A549 (cell line): ENCODE data around the gene C5orf15. TPM values are rescaled to one million over a fixed set of nuclear protein-coding genes. Genes with fewer than 3 reads are reported as not detected.

Experiments
- ATAC-seq, 2 experiments: fragments of 200-7000 bp in 1 of 2; fragments of >200 bp in 1 of 2; cut with Nextera tagmentation in 1 of 2; cut with Tn5 transposase in 1 of 2; 3 replicates each; pipeline versions ENCODE4 v1.8.0 to v1.9.1; 2018 to 2020; ENCODE audit warnings: mild to moderate bottlenecking in 1 of 2, moderate library complexity in 1 of 2
- CTCF ChIA-PET: fragments of 300-600 bp; sonication (Branson Sonifier 250); formaldehyde crosslinking; extraction: SDS; loops from one replicate; lab custom pipeline; 2021; ENCODE audit warnings: antibody characterized with exemption, inconsistent platforms; lab: Yijun Ruan, JAX
- POLR2A ChIA-PET: fragments of 350-600 bp; formaldehyde crosslinking; extraction: SDS; loops from one replicate; lab custom pipeline; 2021; ENCODE audit warnings: antibody characterized with exemption, inconsistent platforms; lab: Yijun Ruan, JAX
- DNase-seq, 2 experiments: peaks; one replicate each; pipeline versions ENCODE4 v3.0.0 to v3.0.0-alpha.2; 2011 to 2016; ENCODE audit warnings: low read depth in 1 of 2, low spot score in 1 of 2
- FAIRE-seq: peaks from 2 replicates; lab custom pipeline; 2011; peaks lifted over from hg19 to GRCh38; lab: Jason Lieb, UNC
- H3K27ac ChIP-seq, 2 experiments: fragments of >200 bp; sonication (Bioruptor Twin); formaldehyde crosslinking; 3 replicates each; pipeline ENCODE4 v1.5.1; 2016 to 2017
- H3K4me1 ChIP-seq: fragments of >200 bp; sonication (Bioruptor Twin); formaldehyde crosslinking; 3 replicates; pipeline ENCODE4 v1.6.1; 2016
- H3K4me2 ChIP-seq: fragments of >200 bp; sonication (Bioruptor Twin); formaldehyde crosslinking; 3 replicates; pipeline ENCODE4 v1.6.1; 2016
- H3K4me3 ChIP-seq: fragments of >200 bp; sonication (Bioruptor Twin); formaldehyde crosslinking; 3 replicates; pipeline ENCODE4 v1.5.1; 2016
- H3K9me3 ChIP-seq: fragments of >200 bp; sonication (Bioruptor Twin); formaldehyde crosslinking; 3 replicates; pipeline ENCODE4 v1.6.1; 2016
- CBX2 ChIP-seq: fragments of 200-600 bp; sonication (generic); IDR thresholded peaks from 2 replicates; pipeline ENCODE4 v1.6.1; 2016; ENCODE audit warnings: low read depth, mild to moderate bottlenecking, borderline replicate concordance
- EHF ChIP-seq: fragments of 250-450 bp; sonication (Bioruptor Pico); IDR thresholded peaks from 2 replicates; pipeline ENCODE4 v1.5.0; 2020; ENCODE audit warnings: mild to moderate bottlenecking
- EHMT2 ChIP-seq: fragments of 200-600 bp; sonication (generic); IDR thresholded peaks from 2 replicates; pipeline ENCODE4 v1.6.1; 2016; ENCODE audit warnings: antibody characterized with exemption, low read depth, mild to moderate bottlenecking, moderate library complexity
- ELK1 ChIP-seq: fragments of 150-350 bp; IDR thresholded peaks from 2 replicates; pipeline ENCODE4 v1.6.1; 2014; ENCODE audit warnings: low read depth, mild to moderate bottlenecking, low read length
- EP300 ChIP-seq, 2 experiments: fragments of >200 bp; sonication (Bioruptor Twin); formaldehyde crosslinking; IDR thresholded peaks; 2 replicates in 1 of 2; 3 replicates in 1 of 2; pipeline ENCODE4 v1.6.1; 2016 to 2017
- GATA3 ChIP-seq: IDR thresholded peaks from 2 replicates; pipeline ENCODE4 v1.6.1; 2012; ENCODE audit warnings: borderline replicate concordance
- HOXA7 ChIP-seq: fragments of 250-450 bp; sonication (Bioruptor Pico); IDR thresholded peaks from 2 replicates; pipeline ENCODE4 v1.5.0; 2020; ENCODE audit warnings: mild to moderate bottlenecking, moderate library complexity
- JUN ChIP-seq, 2 experiments: fragments of >200 bp; sonication (Bioruptor Twin); formaldehyde crosslinking; IDR thresholded peaks; 2 replicates in 1 of 2; 3 replicates in 1 of 2; pipeline ENCODE4 v1.6.1; 2016 to 2017
- JUNB ChIP-seq: fragments of >200 bp; sonication (Bioruptor Twin); formaldehyde crosslinking; IDR thresholded peaks from 2 replicates; pipeline ENCODE4 v1.6.1; 2016
- NFE2L2 ChIP-seq: fragments of 150-350 bp; conservative IDR thresholded peaks from 2 replicates; pipeline ENCODE4 v1.6.1; 2014; ENCODE audit warnings: low read length
- NR3C1 ChIP-seq: fragments of >200 bp; sonication (Bioruptor Twin); formaldehyde crosslinking; IDR thresholded peaks from 3 replicates; pipeline ENCODE4 v1.6.1; 2017
- POLR2A ChIP-seq: IDR thresholded peaks from 2 replicates; pipeline ENCODE4 v1.6.1; 2012; ENCODE audit warnings: mild to moderate bottlenecking, low read length
- POLR2AphosphoS2 ChIP-seq: conservative IDR thresholded peaks from 2 replicates; pipeline ENCODE4 v1.6.1; 2012; ENCODE audit warnings: low read length, improper control_type of control experiment, inconsistent platforms
- RAD21 ChIP-seq, 2 experiments: fragments of >200 bp in 1 of 2; sonication (Bioruptor Twin) in 1 of 2; formaldehyde crosslinking in 1 of 2; IDR thresholded peaks in 1 of 2; conservative IDR thresholded peaks in 1 of 2; 2 replicates in 1 of 2; 3 replicates in 1 of 2; pipeline ENCODE4 v1.6.1; 2012 to 2018; ENCODE audit warnings: inconsistent platforms in 1 of 2
- RCOR1 ChIP-seq: fragments of 150-350 bp; IDR thresholded peaks from 2 replicates; pipeline ENCODE4 v1.6.1; 2014; ENCODE audit warnings: antibody characterized with exemption, low read length, low read depth
- RFX5 ChIP-seq: fragments of 450-650 bp; IDR thresholded peaks from 2 replicates; pipeline ENCODE4 v1.7.1; 2014; ENCODE audit warnings: antibody characterized with exemption, mild to moderate bottlenecking, moderate library complexity
- RNF2 ChIP-seq: fragments of 200-600 bp; sonication (generic); IDR thresholded peaks from 2 replicates; pipeline ENCODE4 v1.6.1; 2016; ENCODE audit warnings: low read depth, mild to moderate bottlenecking, antibody characterized with exemption, moderate library complexity, borderline replicate concordance
- USF2 ChIP-seq: fragments of 450-650 bp; IDR thresholded peaks from 2 replicates; pipeline ENCODE4 v1.6.1; 2014; ENCODE audit warnings: antibody characterized with exemption
- ZC3H11A ChIP-seq: fragments of 450-650 bp; IDR thresholded peaks from 2 replicates; pipeline ENCODE4 v1.6.1; 2014; ENCODE audit warnings: antibody characterized with exemption, mild to moderate bottlenecking
- ZNF302 ChIP-seq: fragments of 250-450 bp; sonication (Bioruptor Pico); IDR thresholded peaks from 2 replicates; pipeline ENCODE4 v1.9.0; 2021; ENCODE audit warnings: inconsistent platforms, mild to moderate bottlenecking, moderate library complexity
- ZSCAN20 ChIP-seq: fragments of 250-450 bp; sonication (Bioruptor Pico); IDR thresholded peaks from 2 replicates; pipeline ENCODE4 v1.8.0; 2022; ENCODE audit warnings: mild to moderate bottlenecking, moderate library complexity
- WGBS: methylation state at CpG from one replicate; pipeline ENCODE4 v1.1.6; 2017; ENCODE audit errors: missing lambda C conversion rate; 5-methylcytosine and 5-hydroxymethylcytosine counted together
- polyA plus RNA-seq, 4 experiments: library from polyadenylated mRNA; depleted of rRNA in 3 of 4; stranded (reverse); fragments of >200 nt; fragmentation: RNase III in 1 of 4; extraction: RNeasy Plus Mini Kit Qiagen cat#74134 plus additional on column Dnase treatment in 1 of 4; gene quantifications; 2 replicates in 3 of 4; 3 replicates in 1 of 4; pipeline ENCODE4 v1.2.3, GENCODE V29; 2011 to 2017
- TF ChIP-seq, protein P1 (sequence below): IDR thresholded peaks from 2 replicates; pipeline ENCODE4 v1.6.1; 2012; ENCODE audit warnings: low read depth, borderline replicate concordance

C5orf15 gene
- polyA plus RNA-seq, 2 of the 4 experiments (the other 2 are of a cell fraction) = 92.9 to 126 TPM

DNA sequence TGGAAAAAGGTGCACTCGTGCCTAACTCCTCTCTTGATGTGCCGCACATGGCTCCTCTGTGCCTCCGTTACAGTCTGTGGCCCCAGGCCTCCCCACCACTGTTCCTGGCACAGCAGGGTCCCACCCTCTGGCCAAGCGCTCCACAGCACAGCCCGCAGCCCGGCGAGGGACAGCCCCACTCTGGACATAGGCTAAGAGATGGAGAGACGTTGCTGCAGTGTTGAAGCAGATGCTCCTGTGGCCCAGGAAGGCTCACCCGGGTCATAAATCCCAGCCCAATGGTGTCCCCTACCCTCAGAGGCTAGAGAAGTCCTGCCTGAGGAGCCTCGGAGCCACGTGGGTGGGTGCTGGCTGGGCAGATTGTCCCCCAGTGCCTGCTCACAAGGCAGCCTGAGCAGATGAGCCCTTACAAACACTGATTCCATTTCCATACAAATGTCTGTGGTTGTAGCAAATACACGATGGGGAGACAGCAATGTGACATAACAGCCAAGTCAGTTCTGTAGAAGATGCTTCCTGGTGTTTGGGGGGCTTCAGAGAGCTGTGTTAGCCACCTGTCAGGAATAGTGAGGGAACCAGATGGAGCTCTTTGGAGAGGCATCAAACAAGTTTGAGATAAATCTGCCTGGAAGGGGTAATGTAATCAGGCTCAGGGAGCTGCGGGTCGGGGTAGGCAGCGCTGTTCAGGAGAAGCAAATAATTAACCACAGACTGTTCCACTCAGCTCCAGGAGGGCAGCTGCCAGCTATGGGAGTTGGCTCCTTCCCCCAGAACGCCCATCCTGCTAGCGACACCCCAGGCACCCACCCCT is 41.7 kb downstream of the C5orf15 start (continued):
- no peak for TF ChIP-seq CBX2
- TF ChIP-seq ZSCAN20 (CRISPR knock-in tag) = no peak
- no peak for TF ChIP-seq JUN (IDR thresholded peaks at IDR 0.05)
- TF ChIP-seq GATA3 = no peak

DNA sequence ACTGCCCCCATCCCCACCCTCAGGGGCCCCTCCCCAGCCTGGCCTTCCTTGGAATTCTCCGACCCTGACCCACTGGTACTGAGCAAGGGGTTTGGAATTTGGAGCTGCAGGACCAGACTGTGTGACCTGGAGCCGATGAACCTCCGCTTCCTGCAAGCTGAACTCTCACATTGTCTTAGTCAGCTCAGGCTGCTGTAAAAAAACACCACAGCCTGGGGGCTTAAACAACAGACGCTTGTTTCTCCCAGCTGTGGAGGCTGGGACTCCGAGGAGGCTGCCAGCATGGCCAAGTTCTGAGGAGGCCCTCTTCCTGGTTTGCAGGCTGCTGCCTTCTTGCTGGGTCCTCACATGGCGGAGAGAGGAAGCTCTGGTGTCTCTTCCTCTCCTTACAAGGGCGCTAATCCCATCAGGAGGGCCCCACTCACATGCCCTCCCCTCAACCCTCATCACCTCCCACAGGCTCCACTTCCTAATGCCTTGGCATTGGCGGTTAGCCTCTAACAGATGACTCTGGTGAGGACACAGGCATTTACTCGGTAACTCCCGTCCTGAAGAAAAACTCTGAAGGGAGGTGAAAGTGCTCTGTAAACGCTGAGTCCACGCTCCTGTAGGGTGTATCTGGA is 42.4 kb downstream of the C5orf15 start:
- POLR2A ChIA-PET = no interaction called here
- TF ChIP-seq RNF2 (no peak), USF2 (no peak), JUNB (no peak), EHF (CRISPR knock-in tag) (no peak), RAD21 (conservative IDR thresholded peaks at IDR 0.05 in 1 of 2, IDR thresholded peaks at IDR 0.05 in 1 of 2) (no peak), GATA3 (no peak), CBX2 (no peak), EHMT2 (no peak), NFE2L2 (no peak), ZSCAN20 (CRISPR knock-in tag) (no peak)
- TF ChIP-seq, protein P1, sequence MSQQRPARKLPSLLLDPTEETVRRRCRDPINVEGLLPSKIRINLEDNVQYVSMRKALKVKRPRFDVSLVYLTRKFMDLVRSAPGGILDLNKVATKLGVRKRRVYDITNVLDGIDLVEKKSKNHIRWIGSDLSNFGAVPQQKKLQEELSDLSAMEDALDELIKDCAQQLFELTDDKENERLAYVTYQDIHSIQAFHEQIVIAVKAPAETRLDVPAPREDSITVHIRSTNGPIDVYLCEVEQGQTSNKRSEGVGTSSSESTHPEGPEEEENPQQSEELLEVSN = no peak
- TF ChIP-seq, all 56 proteins: peak for 0
- H3K4me3 ChIP-seq = no peak overlapping the region
- WGBS = 79% methylated on average over 12 of the region's 12 CpGs
- peaks cover 19% of the 10 kb centered on the region for H3K4me1 ChIP-seq
- H3K9me3 ChIP-seq = no peaks in the 10 kb centered on the region
- CTCF ChIA-PET = interaction anchor here (1.1 kb wide), 1 partner anchor 73 kb away, joined by 3 read pairs; no protein-coding TSS in a partner anchor
- FAIRE-seq = no peak
- DNase-seq = no peak
- H3K27ac ChIP-seq = peak overlapping the region in 1 of 2 experiments; percentile 56; a peak in 2 of 6 replicates
- H3K4me2 ChIP-seq = no peak overlapping the region
- no peak for ATAC-seq

DNA sequence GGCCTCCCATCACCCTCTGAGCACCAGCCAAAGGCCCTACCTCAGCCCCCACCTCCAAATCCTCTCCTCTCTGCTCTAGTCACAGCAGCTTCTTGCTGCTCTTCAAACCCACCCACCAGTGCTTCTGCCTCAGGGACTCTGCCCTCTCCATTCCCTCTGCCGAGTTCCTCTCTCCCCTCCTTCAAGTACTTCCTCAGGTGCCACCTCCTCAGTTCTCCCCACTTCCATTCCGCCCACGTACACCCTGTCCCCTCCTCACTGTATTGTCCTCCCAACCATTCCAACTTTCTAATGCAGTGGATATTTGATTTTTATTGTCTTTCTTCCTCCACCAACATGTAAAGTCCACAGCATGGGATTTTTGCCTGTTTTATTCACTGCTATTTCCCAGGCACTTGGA is 43.2 kb downstream of the C5orf15 start:
- Histone ChIP-seq H3K9me3 (no peaks in the 10 kb centered on the region), H3K4me3 (no peak overlapping the region), H3K4me1 (peaks cover 19% of the 10 kb centered on the region), H3K4me2 (no peak overlapping the region), H3K27ac (no peak overlapping the region; a peak in 1 of 6 replicates)
- ChIA-PET POLR2A (no interaction called here), CTCF (interaction anchor here (1.1 kb wide), 2 partner anchors 74 to 502 kb away, joined by 3 read pairs; no protein-coding TSS in a partner anchor)
- ATAC-seq (no peak), FAIRE-seq (no peak), DNase-seq (no peak)
- 80% methylated on average over 3 of the region's 3 CpGs for WGBS
- TF ChIP-seq NR3C1 (no peak), RNF2 (no peak), RFX5 (no peak), ZSCAN20 (CRISPR knock-in tag) (no peak), RCOR1 (no peak), POLR2A (no peak), HOXA7 (CRISPR knock-in tag) (no peak)

DNA sequence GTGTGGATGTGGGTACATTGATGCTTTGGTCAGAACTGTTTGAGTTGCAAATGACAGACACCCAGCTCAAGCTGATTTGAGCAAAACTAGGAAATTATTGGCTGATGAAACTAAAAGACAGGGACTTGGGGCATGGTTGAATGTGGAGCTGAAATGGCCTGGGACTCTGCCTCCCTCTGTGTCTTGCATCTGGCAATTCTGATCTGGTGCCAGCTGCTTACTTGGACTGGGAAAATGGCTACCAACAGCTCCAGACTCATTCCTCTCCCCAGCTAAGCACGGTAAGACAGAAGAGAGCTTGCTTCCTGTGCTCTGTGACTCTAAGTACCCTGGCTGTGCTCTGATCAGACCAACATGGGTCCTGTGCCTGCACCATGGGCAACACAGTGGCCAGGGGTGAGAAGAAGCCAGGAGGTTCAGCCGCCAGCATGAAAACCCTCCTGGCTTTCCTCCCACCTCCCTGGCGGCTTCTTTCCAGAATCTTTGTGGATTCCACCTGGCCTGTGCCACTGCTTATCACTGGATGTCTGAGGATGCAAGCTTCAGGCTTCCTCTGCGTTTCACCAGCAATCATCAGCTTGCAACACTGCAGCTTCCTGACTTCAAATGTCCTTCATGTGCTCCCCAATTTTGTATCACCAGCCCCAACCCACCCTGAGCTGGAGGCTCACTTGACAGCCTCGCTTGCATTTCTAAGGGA is 44.1 kb downstream of the C5orf15 start:
- no peak overlapping the region for H3K27ac ChIP-seq
- ChIA-PET CTCF (interaction anchor here (0.9 to 1.7 kb wide), 4 partner anchors 9 to 501 kb away, joined by 3 to 7 read pairs (median 3); no protein-coding TSS in a partner anchor), POLR2A (no interaction called here)
- ATAC-seq (peak in 1 of 2 experiments; percentile 25; a peak in 1 of 6 replicates), FAIRE-seq (no peak), DNase-seq (no peak)
- H3K9me3 ChIP-seq = no peaks in the 10 kb centered on the region
- H3K4me2 ChIP-seq = no peak overlapping the region
- no peak overlapping the region for H3K4me3 ChIP-seq
- H3K4me1 ChIP-seq = peaks cover 19% of the 10 kb centered on the region
- no peak for TF ChIP-seq ZC3H11A
- TF ChIP-seq ZSCAN20 (CRISPR knock-in tag) = no peak
- TF ChIP-seq ZNF302 (CRISPR knock-in tag) = no peak
- TF ChIP-seq GATA3 = no peak
- no peak for TF ChIP-seq EP300 (IDR thresholded peaks at IDR 0.05)
- no peak for TF ChIP-seq ELK1
- TF ChIP-seq POLR2AphosphoS2 = no peak
- WGBS = 63% methylated on average over 5 of the region's 5 CpGs
